ENCODE data around the gene DOCK8. TPM values are rescaled to one million over a fixed set of nuclear protein-coding genes. Genes with fewer than 3 reads are reported as not detected.
A peak's percentile ranks its signal among the peaks of the same experiment; 100 is the strongest.

Gene DOCK8
- total RNA-seq, 4 donors from 2014 or later, result 6.7 to 28.5 (median 11.7) TPM

DNA sequence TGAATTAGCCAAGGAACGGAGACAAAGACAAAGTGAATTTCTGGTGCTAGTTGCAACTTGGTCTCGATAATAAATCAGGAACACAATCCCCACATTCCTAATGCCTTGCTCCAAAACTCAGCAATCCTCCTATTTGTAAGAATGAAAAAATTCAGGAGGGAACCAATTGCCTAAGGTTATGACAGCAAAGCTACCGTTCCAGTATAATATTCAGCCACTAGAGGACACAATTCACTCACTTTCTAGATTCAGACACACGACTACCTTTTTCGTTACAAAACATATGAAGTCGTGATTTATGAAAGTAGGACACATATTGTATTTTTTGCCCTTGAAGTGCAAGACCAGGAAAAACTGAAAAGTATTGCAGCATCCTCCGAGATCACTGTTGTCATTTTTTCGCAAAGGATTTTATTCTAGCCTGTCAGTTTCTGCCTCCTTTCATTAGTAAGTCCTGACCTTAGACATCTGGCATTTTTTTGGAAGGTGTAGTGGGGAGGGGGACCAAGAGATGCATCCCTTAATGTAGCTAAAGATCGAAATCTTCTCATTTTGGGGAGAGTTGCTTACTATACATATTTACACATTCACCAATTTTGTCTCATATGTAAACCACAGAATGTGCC, 133.1 kb downstream of the DOCK8 start:
- Histone ChIP-seq H3K36me3 (no peaks in the 10 kb centered on the region), H3K9me3 (no peaks in the 10 kb centered on the region), H3K4me3 (no peak overlapping the region), H3K27me3 (no peaks in the 10 kb centered on the region), H3K27ac (no peak overlapping the region), H3K4me1 (no peaks in the 10 kb centered on the region)
- TF ChIP-seq, protein P1, sequence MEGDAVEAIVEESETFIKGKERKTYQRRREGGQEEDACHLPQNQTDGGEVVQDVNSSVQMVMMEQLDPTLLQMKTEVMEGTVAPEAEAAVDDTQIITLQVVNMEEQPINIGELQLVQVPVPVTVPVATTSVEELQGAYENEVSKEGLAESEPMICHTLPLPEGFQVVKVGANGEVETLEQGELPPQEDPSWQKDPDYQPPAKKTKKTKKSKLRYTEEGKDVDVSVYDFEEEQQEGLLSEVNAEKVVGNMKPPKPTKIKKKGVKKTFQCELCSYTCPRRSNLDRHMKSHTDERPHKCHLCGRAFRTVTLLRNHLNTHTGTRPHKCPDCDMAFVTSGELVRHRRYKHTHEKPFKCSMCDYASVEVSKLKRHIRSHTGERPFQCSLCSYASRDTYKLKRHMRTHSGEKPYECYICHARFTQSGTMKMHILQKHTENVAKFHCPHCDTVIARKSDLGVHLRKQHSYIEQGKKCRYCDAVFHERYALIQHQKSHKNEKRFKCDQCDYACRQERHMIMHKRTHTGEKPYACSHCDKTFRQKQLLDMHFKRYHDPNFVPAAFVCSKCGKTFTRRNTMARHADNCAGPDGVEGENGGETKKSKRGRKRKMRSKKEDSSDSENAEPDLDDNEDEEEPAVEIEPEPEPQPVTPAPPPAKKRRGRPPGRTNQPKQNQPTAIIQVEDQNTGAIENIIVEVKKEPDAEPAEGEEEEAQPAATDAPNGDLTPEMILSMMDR (IDR thresholded peaks at IDR 0.05), result peak; percentile 57 to 84 (median 68)
- no peak for TF ChIP-seq POLR2A (IDR thresholded peaks at IDR 0.05)
- intact Hi-C loops (cut with DNase I; ENCODE audit: low total_unique reads), result no loop called here
- no peak for DNase-seq

DNA sequence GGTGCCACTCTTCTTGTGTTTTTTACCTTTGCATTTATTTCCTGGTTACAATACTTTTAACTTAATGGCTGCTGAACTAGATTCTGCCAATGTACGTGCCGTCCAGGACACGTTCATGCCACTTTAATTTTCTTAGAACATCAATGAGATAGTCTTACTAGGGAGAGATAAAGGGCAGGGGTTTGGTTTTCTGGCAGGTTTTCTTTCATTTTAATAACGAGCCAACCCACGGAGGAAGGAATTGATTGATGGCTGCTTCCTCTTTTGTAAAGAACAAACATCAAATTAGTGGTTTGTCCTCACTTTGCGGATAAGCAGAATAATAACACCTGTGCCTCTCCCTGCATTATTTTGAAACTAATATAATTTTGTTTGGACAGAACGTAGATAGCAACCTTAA, 135.7 kb downstream of the DOCK8 start:
- Histone ChIP-seq H3K27ac (no peak overlapping the region), H3K4me3 (no peak overlapping the region), H3K9me3 (no peaks in the 10 kb centered on the region), H3K4me1 (no peaks in the 10 kb centered on the region), H3K27me3 (no peaks in the 10 kb centered on the region), H3K36me3 (no peaks in the 10 kb centered on the region)
- DNase-seq, result no peak
- TF ChIP-seq, protein P1 (IDR thresholded peaks at IDR 0.05), result no peak
- TF ChIP-seq POLR2A (IDR thresholded peaks at IDR 0.05), result no peak
- intact Hi-C loops (cut with DNase I; ENCODE audit: low total_unique reads), result no loop called here

DNA sequence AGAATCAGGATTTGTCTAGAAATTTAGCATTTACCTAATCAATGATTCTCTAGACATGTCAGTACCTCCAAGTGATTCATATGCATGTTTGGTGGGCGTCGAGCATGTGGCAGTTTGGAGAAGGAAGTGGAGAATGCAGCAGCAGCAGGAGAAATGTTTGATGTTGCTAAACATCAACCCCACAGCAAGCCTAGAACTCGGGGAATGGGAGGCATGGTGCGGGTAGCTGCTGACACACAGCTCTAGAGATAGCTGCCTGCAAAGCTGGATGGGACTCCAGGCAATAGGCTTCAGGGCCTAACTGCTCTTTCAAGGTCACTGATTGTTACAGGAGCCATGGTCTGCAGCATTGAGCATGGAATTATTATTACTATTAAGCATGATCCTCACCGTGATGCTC, 137.3 kb downstream of the DOCK8 start:
- TF ChIP-seq POLR2A (IDR thresholded peaks at IDR 0.05), result no peak
- TF ChIP-seq, protein P1 (IDR thresholded peaks at IDR 0.05), result no peak
- intact Hi-C loops (cut with DNase I; ENCODE audit: low total_unique reads), result no loop called here
- H3K4me1 ChIP-seq, result no peaks in the 10 kb centered on the region

DNA sequence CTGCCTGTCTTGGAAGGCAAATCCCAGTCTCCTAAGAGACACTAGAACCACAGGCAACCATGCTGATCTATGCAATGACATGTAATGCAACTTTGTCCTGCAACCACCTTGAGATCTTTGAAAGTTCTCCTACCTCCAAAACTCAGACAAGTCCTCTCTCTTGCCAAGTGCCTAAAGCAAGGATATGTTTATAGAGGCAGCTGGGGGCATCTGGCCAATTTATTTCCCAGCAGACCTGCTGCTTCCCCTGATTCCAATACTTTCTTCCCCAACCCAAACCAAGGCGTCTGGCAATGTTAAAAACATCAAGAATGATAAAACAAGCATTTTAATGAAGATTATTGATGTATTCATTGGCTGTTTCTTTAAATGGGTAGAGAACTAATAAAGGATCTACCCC, 138.4 kb downstream of the DOCK8 start:
- TF ChIP-seq, protein P1 (IDR thresholded peaks at IDR 0.05), result no peak
- no peak for TF ChIP-seq POLR2A (IDR thresholded peaks at IDR 0.05)
- DNase-seq, result no peak
- Histone ChIP-seq H3K9me3 (no peaks in the 10 kb centered on the region), H3K27ac (no peak overlapping the region), H3K4me1 (no peaks in the 10 kb centered on the region), H3K27me3 (no peaks in the 10 kb centered on the region), H3K36me3 (no peaks in the 10 kb centered on the region), H3K4me3 (no peak overlapping the region)
- intact Hi-C loops (cut with DNase I; ENCODE audit: low total_unique reads), result no loop called here

More for the DNA sequence above, 137.3 kb downstream of the DOCK8 start:
- Histone ChIP-seq H3K27me3 (no peaks in the 10 kb centered on the region), H3K27ac (no peak overlapping the region), H3K9me3 (no peaks in the 10 kb centered on the region), H3K4me3 (no peak overlapping the region), H3K36me3 (no peaks in the 10 kb centered on the region)
- no peak for DNase-seq

DNA sequence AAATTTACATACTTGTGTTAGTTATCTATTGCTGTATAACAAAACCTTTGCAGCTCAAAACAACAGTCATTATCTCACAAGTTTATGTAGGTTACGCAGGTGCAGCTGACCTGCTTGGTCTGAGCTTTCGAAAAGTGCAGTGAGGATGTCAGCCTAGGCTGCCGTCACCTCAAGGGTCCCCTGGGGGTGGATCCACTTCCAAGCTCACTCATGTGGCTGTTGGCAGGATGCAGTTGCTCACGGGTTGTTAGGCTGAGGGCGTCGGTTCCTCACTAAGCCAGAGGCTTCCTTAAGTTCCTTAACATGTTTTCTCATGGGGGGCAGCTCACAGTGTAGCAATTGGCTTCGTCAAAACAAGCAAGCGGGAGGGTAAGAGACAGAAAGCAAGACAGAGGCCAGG, 139.8 kb downstream of the DOCK8 start:
- H3K4me3 ChIP-seq, result no peak overlapping the region
- no peaks in the 10 kb centered on the region for H3K27me3 ChIP-seq
- intact Hi-C loops (cut with DNase I; ENCODE audit: low total_unique reads), result no loop called here
- no peaks in the 10 kb centered on the region for H3K9me3 ChIP-seq
- TF ChIP-seq POLR2A (IDR thresholded peaks at IDR 0.05), result no peak
- TF ChIP-seq, protein P1 (IDR thresholded peaks at IDR 0.05), result no peak
- no peaks in the 10 kb centered on the region for H3K36me3 ChIP-seq
- H3K27ac ChIP-seq, result no peak overlapping the region
- no peaks in the 10 kb centered on the region for H3K4me1 ChIP-seq
- no peak for DNase-seq

Measured in uterus (tissue), 4 donors.